ENCODE results near the gene VAC14.
A peak's percentile ranks its signal among the peaks of the same experiment; 100 is the strongest.

The VAC14 gene

DNA sequence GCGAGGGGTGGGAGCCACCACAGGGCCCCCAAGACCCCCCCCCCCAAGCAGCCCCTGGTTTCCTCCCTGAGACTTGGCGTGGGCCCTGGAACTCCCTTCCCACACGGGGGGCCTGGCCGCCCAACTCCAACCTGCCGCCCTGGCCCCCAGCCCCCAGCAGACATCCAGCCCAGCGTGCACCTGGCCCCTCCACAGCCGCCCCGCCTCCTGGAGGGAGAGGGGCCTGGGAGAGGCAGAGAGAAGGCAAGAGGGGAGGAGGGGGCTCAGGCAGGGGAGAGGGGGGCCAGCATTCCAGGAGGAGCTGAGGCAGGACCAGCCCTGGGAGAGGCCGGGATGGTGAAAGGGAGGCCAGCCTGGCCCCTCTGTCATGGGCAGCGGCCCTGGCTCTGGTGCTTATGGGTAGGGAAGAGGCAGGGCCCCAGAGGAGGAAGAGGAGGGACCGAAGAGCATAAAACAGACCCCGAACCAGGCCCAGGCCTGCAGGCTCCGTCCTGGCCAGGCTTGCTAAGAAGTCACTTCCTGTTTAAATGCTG lies 137.9 kb downstream of the VAC14 start:
- no peak for DNase-seq (ENCODE audit: low spot score)

DNA sequence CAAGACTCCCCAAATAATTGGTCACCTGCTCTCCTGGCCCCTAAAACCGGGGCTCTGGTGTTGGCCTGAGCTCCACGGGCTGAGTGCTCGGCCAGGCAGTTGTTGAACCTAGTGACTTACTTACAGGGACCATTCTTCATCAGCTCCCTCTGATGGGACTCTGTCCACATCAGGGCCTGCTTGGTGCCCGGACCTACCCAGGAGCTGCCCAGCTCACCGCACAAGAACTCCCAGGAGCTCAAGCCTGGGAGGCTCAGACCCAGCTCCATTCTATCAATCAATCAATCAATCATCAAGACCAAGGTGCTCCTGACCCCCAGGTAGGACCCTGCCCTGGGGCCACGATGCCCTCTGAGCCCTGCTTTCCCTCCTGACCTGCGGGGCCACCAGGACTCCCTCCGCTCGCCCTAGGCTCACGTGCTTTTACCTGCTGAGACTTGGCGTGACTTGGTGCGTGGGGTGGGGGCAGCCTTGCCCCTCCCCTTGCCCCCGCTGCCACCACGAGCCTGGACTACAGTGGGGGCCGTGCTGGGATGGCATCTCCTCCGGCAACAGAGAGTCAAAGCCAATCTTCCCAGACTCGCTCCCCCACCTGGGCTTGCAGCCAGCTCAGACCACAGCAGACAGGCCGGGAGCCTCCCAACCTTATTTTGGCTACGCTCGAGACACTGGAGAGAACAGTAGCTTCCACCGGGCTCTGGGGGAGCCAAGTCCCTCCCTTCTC lies 138.9 kb downstream of the VAC14 start:
- peak; percentile 39 for DNase-seq (ENCODE audit: low spot score)

DNA sequence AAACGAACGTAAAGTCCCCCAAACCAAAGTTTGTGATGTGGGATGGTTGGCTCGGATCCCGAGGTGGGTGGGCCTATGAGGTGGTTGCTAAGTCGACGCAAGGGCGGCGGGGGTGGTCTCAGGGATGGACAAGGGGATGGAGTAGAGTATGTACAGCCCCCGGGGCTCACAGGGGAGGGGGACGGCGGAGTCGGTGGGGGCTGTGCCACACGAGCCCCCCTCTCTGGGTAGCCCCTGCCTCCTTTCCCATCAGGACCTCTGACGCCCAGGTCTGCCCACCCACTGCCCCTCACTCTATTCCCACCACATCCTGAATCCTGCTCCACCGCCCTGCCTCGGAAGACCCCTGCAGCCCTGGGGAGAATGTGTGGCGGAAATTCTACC lies 139.4 kb downstream of the VAC14 start:
- peak; percentile 39 for DNase-seq (ENCODE audit: low spot score)

DNA sequence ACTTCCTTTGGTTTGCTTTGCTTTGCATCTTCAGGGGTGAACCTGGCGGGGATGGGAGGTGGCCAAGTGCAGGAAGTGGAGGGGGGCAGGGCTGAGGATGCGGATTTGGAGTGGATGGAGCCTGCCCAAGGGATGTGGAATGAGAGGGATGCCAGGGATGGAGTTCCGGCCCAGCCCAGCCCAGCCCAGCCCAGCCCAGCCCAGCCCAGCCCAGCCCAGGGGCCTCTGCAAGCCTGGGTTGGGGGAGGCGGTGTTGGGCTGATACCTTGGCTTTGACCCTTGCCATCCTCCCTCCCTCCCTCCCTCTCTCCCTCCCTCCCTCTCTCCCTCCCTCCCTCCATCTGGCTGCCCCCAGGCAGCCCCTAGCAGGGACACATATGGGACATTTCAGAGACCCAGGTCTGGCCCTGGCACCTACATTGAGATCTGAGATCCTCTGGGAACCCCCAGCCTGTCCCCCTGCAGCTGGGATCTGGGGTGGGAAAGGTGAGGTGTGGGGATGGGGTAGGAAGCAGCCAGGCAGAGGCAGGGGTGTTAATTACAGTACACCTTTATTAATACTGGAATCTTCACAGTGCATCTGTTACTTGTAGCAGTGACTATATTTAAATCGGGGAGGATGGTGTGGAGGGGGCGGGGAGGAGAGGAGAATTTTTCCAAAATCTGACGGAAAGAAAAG lies 140.1 kb downstream of the VAC14 start:
- DNase-seq (ENCODE audit: low spot score): peak; percentile 36

DNA sequence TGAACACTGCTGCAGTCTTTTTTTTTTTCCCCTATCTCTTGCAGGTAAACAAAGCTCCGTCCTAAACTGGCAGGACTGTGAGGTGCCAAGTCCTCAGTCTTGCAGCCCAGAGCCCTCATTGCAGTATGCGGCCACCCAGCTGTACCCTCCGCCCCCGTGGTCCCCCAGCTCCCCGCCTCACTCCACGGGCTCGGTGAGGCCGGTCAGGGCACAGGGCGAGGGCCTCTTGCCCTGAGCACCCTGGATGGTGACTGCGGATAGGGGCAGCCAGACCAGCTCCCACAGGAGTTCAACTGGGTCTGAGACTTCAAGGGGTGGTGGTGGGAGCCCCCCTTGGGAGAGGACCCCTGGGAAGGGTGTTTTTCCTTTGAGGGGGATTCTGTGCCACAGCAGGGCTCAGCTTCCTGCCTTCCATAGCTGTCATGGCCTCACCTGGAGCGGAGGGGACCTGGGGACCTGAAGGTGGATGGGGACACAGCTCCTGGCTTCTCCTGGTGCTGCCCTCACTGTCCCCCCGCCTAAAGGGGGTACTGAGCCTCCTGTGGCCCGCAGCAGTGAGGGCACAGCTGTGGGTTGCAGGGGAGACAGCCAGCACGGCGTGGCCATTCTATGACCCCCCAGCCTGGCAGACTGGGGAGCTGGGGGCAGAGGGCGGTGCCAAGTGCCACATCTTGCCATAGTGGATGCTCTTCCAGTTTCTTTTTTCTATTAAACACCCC lies 140.8 kb downstream of the VAC14 start:
- peak; percentile 44 for DNase-seq (ENCODE audit: low spot score)

DNA sequence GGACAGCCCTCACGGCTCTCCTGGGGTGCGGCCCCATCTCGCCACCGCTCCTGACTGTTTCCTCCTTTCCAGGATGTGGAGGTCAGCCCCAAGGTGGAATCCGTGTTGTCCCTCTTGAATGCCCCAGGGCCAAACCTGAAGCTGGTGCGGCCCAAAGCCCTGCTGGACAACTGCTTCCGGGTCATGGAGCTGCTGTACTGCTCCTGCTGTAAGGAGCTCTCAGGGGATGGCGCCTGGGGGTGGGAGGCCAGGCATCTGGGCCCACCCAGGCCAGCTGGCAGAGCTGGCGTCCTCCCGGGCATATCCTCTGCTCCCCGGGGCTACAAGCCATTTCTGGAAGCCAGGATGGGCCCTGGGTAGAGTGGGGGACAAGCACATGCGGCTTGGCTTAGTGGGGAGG lies 141.4 kb downstream of the VAC14 start:
- peak; percentile 43 for DNase-seq (ENCODE audit: low spot score)

DNA sequence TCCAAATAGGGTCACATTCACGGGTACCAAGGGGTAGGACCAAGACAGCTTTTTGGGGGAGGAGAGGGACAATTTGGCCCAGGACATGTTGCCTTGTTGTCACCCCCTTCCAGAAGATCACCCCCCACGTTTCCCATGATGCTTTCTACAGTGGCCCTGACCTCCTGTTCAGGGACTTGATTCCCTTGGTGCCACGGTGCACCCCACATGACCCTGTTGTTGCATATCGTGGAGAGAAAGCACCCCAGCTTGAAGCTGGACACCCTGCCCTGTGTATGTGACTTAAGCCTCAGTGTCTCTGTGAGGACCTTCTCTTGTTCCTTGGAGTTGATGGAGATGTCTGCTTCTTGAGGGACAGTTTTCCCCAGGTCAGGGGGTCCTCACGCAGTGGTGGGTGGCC lies 142.0 kb downstream of the VAC14 start:
- DNase-seq (ENCODE audit: low spot score): peak; percentile 38

DNA sequence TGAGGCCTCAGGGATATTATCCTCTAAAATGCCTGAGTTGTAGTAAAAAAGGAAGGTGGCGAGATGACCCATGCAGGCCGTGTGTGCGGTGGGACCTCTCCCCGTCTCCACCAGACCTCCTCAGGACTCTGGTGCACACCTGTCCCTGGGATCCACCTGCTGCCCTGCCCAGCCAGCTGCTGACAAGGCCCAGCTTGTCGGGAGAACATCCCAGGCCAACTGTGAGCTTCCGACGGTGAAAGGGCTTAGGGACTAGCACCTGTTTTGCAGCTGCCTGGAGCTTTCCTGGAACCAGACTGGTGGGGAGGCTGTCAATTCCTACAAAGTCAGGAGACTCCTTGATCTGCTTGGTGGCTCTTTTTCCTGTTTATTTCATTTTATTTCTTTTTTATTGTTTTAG lies 143.0 kb downstream of the VAC14 start:
- peak; percentile 40 for DNase-seq (ENCODE audit: low spot score)

DNA sequence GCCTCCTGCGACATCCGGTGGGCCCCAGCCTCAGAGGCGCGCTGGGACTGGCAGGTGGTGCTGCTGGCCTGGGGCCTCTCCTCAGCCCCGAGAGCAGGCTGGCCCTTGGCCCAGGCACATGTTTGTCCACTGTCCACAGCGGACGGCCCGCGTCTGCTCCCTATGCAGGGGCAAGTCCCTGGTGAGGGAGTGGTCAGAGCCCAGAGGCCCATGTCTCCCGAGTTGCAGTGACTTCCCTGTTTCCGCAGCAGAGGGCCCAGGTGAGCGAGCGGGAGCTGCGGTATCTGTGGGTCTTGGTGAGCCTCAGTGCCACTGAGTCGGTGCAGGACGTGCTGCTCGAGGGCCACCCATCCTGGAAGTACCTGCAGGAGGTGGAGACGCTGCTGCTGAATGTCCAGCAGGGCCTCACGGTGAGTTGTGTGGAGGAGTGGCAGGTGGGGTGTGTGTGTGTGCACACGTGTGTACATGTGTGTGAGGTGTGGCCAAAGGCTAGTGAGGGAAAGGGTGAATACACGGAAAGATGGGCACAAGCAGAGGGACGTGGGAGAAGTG lies 144.2 kb downstream of the VAC14 start:
- peak; percentile 45 for DNase-seq (ENCODE audit: low spot score)

DNA sequence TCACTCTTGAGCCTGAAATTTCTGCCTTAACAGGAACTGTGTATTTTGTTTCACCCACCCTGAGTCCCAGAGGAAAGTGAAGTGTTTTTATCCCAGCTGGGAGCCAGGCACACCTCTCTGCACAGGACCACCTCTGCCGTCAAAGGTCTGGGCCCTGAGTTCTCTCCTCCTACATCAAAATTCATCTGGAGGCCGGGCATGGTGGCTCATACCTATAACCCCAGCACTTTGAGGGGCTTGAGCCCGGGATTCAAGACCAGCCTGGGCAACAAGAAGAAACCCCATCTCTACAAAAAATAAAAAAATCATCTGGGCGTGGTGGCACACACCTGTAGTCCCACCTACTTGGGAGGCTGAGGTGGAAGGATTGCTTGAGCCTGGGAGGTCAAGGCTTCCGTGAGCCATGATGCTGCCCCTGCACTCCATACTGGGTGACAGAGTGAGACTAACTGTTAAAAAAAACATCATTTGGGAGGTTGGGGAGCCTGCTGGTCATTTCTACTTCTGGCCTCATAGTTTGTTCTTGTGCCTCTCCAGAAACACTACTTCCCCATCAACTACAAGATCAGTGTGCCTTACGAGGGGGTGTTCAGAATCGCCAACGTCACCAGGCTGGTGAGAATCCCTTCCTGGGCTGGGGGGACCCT lies 144.8 kb downstream of the VAC14 start:
- no peak for DNase-seq (ENCODE audit: low spot score)

DNA sequence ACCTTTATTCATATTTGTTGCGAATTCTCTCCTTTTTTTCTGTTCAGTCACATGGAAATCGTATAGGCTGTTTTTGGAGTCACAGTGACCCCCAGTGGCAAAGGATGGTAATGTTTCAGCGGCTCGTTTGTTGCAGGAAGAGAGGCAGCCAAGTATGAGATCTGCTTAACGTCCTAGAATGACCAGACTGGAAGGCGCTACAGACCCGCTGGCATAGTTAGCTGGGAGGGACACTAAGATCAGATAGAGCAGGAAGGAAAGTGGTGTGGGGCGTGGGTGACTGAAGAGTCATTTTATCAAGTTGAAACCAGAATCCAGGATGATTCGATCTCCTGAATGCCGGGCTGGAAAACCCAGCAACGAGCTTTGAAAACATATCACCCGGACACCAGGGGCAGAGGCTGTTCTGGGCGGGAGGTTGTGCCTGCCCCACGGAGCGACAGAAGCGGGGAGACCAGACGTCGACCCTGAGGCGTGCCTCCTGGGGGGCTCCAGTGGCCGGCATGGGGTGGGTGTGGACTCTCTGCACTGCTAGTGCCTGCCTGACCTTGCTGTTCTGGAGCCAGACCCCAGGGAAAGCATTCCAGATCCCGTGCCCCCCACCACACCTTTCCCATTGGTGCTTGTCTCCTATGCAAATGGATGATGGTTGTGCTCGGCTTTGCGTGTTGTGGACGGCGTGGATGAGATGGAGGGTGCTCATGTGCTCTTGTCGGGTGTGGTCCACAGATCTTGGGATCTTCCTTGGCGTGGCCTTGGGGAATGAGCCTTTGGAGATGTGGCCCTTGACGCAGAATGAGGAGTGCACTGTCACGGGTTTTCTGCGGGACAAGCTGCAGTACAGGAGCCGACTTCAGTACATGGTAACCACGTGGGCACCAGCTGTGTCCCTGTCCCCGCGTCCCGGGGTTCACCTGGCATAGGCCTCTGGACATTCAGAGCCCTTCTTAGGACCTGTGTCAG lies 146.9 kb downstream of the VAC14 start:
- peak; percentile 90 for DNase-seq (ENCODE audit: low spot score)

DNA sequence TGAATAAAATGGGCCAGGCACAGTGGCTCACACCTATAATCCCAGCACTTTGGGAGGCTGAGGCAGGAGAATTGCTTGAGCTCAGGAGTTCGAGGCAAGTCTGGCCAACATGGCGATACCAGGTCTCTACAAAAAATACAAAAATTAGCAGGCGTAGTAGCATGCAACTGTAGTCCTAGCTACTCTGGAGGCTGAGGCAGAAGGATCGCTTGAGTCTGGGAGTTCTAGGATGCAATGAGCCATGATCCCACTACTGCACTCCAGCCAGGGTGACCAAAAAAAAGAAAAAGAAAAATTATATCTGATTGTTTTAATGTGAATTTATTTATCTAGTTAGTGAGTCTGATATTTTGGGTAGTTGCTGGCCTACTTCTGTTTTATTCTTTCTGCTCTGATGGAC lies 147.6 kb downstream of the VAC14 start:
- DNase-seq (ENCODE audit: low spot score): no peak

DNA sequence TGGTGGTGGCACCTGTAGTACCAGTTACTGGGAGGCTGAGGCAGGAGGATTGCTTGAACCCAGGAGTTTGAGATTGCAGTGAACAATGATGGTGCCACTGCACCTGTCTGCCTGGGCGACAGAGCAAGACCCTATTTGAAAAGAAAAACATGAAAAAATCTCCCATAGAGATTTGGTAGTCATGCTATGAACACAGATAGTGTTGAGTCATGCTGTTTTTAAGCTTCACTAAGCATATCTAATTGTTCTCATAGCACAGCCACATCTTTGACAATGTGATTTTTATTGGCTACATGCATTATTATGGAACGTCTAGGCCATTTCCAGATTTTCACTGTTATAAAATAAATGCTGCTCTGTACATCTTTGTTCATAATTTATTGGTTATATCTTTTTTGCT lies 148.6 kb downstream of the VAC14 start:
- no peak for DNase-seq (ENCODE audit: low spot score)

DNA sequence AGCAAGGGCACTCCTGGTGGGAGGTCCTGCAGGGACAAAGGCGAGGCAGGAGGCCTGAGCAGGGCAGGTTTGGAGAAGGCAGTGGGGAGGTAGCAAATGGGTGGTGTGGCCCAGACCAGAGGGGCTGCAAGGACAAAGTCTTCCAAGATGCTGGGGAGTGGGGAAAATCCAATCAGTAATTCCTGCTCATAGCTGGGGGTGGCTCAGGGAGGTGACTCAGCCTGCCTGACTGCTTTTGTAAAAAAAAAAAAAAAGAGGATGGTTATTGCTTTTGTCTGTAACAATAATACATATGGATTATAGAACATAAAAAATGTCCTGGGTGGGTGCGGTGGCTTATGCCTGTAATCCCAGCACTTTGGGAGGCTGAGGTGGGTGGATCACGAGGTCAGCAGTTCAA lies 149.4 kb downstream of the VAC14 start:
- DNase-seq (ENCODE audit: low spot score): no peak

DNA sequence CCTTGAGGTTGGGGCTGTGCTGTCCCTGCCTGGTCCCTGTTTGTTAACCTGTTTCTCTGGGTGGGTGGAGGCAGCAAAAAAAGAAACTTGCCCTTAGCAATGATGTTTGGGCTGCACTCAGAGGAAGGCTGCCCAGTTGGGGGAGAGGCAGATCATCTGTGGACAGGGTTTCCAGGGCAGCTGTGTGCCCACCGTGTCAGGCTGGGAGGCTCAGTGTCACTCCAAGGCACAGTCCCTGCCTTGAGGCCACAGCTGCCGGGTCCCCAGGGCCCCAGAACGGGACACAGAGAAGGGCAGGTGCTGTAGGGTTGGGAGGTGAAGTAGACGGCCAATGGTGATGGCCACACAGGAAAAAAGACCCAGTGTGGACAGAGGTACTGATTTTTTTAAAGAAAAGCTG lies 150.7 kb downstream of the VAC14 start:
- DNase-seq (ENCODE audit: low spot score): no peak

DNA sequence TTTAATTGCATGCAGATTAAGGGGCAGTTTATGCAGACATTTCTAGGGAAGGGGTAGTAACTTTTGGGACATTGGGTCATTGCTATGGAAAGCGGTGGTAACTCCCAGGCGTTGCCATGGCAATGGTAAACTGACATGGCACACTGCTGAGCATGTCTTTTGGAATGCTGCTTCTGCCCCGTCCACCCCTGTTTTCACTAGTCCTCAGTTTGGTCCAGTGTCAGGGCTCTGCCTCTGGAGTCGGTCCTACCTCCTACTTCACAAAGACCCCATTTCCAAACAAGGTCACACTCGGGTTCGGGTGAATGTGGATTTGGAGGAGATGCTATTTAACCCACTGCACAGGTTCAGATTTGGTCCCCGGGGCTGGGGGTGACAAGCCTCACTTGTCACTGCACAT lies 151.7 kb downstream of the VAC14 start:
- peak; percentile 34 for DNase-seq (ENCODE audit: low spot score)

DNA sequence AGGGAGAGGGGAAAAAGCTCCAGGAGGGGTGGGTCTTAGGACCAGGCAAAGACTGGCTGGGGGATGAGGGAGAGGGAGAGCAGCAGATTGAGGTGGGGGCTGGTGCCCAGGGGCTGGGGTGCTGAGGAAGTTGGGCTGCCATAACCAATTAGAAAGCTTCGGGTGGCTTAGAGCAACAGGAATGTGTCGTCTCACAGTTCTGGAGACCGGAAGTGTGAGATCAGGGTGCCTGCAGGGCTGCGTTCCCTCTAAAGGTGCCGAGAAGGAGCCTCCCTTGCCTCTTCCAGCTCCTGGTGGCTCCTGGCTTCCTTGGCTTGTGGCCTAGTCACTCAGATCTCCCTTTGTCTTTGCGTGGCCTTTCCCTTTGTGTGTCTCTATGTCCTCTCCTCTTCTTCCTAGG lies 152.4 kb downstream of the VAC14 start:
- no peak for DNase-seq (ENCODE audit: low spot score)

DNA sequence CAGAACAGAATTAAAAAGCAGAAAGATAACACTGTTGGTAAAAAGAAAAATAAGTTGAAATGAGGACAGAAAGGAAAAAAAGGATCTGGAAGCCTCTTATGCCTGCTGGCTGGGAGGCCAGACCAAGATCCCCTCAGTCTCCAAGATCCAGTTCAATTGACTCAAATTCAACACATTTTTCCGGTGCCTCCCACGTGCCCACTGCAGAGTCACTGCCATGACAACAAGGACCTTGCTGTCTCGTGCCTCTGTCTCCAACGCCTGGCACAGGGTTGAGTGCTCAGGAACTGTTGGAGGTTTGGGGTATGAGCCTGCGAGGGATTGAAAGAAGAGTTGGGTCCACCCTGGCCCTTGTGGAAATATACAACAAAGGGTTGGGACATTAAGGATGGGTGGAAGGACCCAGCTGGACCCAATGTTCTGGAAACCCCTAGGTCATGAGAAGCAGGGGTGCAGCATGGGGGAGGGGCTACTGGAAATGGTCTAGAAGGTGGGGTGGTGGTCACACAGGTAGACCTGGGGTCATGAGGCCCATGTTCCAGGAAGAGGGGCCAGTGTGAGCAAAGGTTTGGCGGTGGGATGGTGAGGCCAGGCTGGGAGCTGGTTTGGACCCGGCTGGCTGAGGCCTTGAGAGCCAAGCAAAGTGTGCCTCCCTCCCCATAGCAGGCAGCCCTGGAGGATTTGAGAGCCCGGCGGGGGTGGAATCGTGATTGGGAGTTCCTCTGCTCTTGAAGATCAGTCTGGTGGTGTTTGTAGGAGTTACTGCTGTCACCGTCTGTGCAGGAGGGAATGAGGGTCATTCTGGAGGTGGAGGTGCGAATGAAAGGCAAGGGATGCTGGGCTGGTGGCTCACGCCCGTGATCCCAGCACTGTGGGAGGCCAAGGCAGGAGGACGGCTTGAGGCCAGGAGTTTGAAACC lies 153.3 kb downstream of the VAC14 start:
- DNase-seq (ENCODE audit: low spot score): no peak

DNA sequence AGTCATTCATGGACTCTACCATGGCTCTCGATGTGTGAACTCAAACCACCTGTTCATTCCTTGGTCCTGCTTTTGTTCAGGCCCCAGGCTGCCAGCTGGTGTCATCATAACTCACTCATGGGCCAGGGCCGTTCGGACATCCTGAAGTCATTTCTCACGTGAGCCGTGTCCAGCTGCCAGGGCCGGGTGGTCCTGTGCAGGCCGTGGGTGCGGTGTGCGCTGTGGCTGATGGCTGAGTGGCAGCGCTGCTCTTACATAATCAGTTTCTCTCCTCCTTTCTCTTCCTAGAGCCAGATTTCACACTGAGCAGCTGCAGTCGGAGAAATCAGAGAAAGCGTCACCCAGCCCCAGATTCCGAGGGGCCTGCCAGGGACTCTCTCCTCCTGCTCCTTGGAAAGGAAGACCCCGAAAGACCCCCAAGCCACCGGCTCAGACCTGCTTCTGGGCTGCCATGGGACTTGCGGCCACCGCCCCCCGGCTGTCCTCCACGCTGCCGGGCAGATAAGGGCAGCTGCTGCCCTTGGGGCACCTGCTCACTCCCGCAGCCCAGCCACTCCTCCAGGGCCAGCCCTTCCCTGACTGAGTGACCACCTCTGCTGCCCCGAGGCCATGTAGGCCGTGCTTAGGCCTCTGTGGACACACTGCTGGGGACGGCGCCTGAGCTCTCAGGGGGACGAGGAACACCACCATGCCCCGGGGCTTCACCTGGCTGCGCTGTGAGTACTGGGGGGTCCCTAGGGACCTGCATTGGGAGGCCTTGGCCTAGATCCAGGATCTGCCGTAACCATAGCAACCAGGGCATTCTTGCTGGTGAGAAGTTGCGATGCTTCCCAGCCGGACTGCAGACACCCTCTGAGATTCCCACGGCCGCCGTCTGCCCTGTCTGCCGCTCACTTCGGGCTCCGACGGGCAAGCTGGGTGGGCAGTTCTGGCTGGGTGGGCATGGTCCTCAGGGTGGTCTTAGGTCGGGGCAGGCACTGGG lies 154.4 kb downstream of the VAC14 start, which contains the start of gene IL34:
Gene IL34 (plus strand): TSS at position 300 of the 982 bp plus-strand sequence. CDS start 389 bp downstream, at position 689.
- DNase-seq (ENCODE audit: low spot score): peak; percentile 55

All from ecto neural progenitor cell (in vitro differentiated cells).